HG03460 (cell line): ENCODE results near the gene SAMD11.
A peak's percentile ranks its signal among the peaks of the same experiment; 100 is the strongest.

Source experiments
- ATAC-seq: cut with Tn5 transposase; IDR thresholded peaks from one replicate; pipeline ENCODE4 v1.9.1; 2021; ENCODE audit not compliant: unreplicated experiment

SAMD11 gene

GRCh38 chr1:904310-904950, 19.3 kb upstream of the SAMD11 start:
- ATAC-seq = peak; percentile 49

GRCh38 chr1:905071-905749, 18.5 kb upstream of the SAMD11 start:
- peak; percentile 35 for ATAC-seq

GRCh38 chr1:905811-906599, 17.7 kb upstream of the SAMD11 start:
- ATAC-seq = no peak

- no peak for ATAC-seq
Measured at GRCh38 chr1:906600-907420, 16.9 kb upstream of the SAMD11 start.

GRCh38 chr1:907611-908451, 15.9 kb upstream of the SAMD11 start:
- ATAC-seq = no peak

GRCh38 chr1:908661-909060, 15.1 kb upstream of the SAMD11 start:
- no peak for ATAC-seq

GRCh38 chr1:909861-910310, 13.8 kb upstream of the SAMD11 start:
- no peak for ATAC-seq

GRCh38 chr1:910311-910880, 13.3 kb upstream of the SAMD11 start:
- ATAC-seq = no peak

- no peak for ATAC-seq
Measured at GRCh38 chr1:910881-911721, 12.6 kb upstream of the SAMD11 start.

GRCh38 chr1:911875-912739, 11.6 kb upstream of the SAMD11 start:
- ATAC-seq = no peak

- no peak for ATAC-seq
Measured at GRCh38 chr1:912740-913301, 10.9 kb upstream of the SAMD11 start.

GRCh38 chr1:913491-914130, 10.1 kb upstream of the SAMD11 start:
- ATAC-seq = no peak

- no peak for ATAC-seq
Measured at GRCh38 chr1:914131-914890, 9.4 kb upstream of the SAMD11 start.

GRCh38 chr1:914891-915280, 8.8 kb upstream of the SAMD11 start:
- no peak for ATAC-seq

GRCh38 chr1:915295-916172, 8.2 kb upstream of the SAMD11 start:
- no peak for ATAC-seq
